CD14-positive monocyte (primary cell): ENCODE results near the gene CDC6. TPM values are rescaled to one million over a fixed set of nuclear protein-coding genes. Genes with fewer than 3 reads are reported as not detected.

ENCODE experiments used
- DNase-seq, 3 donors: peaks; one replicate each; pipeline ENCODE4 v3.0.0-alpha.2; 2011 to 2022
- H2AFZ ChIP-seq: 2 replicates; pipeline ENCODE4 v1.6.0; 2012; ENCODE audit warnings: mild to moderate bottlenecking, low read depth, low read length, inconsistent platforms; ENCODE audit not compliant: insufficient read depth, poor library complexity, severe bottlenecking
- H3K27ac ChIP-seq, 2 donors: 1 replicate in 1 of 2; 2 replicates in 1 of 2; pipeline ENCODE4 v1.5.1; 2012 to 2013; ENCODE audit warnings: low read length in 2 of 2, control low read depth in 1 of 2, inconsistent platforms in 1 of 2, low read depth in 1 of 2, mild to moderate bottlenecking in 1 of 2
- H3K27me3 ChIP-seq, 2 donors: one replicate each; pipeline versions ENCODE4 v1.6.0 to v1.6.1; 2011 to 2013; ENCODE audit warnings: low read length in 2 of 2; ENCODE audit not compliant: control insufficient read depth in 2 of 2, insufficient read depth in 2 of 2
- H3K36me3 ChIP-seq, 2 donors: replicated peaks in 1 of 2; 1 replicate in 1 of 2; 2 replicates in 1 of 2; pipeline versions ENCODE4 v1.5.1 to v1.6.1; 2012 to 2013; ENCODE audit warnings: low read length in 2 of 2, control low read depth in 1 of 2, inconsistent platforms in 1 of 2, mild to moderate bottlenecking in 1 of 2; ENCODE audit not compliant: insufficient read depth in 2 of 2, control insufficient read depth in 1 of 2
- H3K4me1 ChIP-seq, 2 donors: 1 replicate in 1 of 2; 2 replicates in 1 of 2; pipeline versions ENCODE4 v1.5.1 to v1.6.1; 2012 to 2013; ENCODE audit warnings: low read length in 2 of 2, control low read depth in 1 of 2, inconsistent platforms in 1 of 2, mild to moderate bottlenecking in 1 of 2, moderate library complexity in 1 of 2; ENCODE audit not compliant: insufficient read depth in 2 of 2, control insufficient read depth in 1 of 2
- H3K4me2 ChIP-seq: replicated peaks from 2 replicates; pipeline ENCODE3; 2012; ENCODE audit warnings: low read length, moderate library complexity, mild to moderate bottlenecking; ENCODE audit not compliant: poor library complexity, severe bottlenecking; ENCODE audit errors: extremely low read depth
- H3K4me3 ChIP-seq, 3 experiments: fragments of 200-600 bp in 1 of 3; sonication (generic) in 1 of 3; replicated peaks in 1 of 3; 1 replicate in 2 of 3; 2 replicates in 1 of 3; pipeline ENCODE4 v1.5.1; 2011 to 2013; ENCODE audit warnings: low read length in 3 of 3, mild to moderate bottlenecking in 3 of 3, control low read depth in 2 of 3, low read depth in 2 of 3, inconsistent platforms in 1 of 3, moderate library complexity in 1 of 3
- H3K79me2 ChIP-seq: 2 replicates; pipeline ENCODE4 v1.6.0; 2012; ENCODE audit warnings: mild to moderate bottlenecking, control low read depth, inconsistent platforms, low read length, moderate library complexity; ENCODE audit not compliant: insufficient read depth
- H3K9ac ChIP-seq: 2 replicates; pipeline ENCODE4 v1.6.0; 2017; ENCODE audit warnings: low read length, mild to moderate bottlenecking; ENCODE audit not compliant: insufficient read depth, poor library complexity, severe bottlenecking
- H3K9me3 ChIP-seq, 2 donors: replicated peaks in 1 of 2; 1 replicate in 1 of 2; 2 replicates in 1 of 2; pipeline versions ENCODE4 v1.5.1 to v1.6.1; 2012 to 2013; ENCODE audit warnings: low read length in 2 of 2, control low read depth in 1 of 2; ENCODE audit not compliant: control insufficient read depth in 1 of 2, insufficient read depth in 1 of 2
- H4K20me1 ChIP-seq: 2 replicates; pipeline ENCODE4 v1.6.0; 2012; ENCODE audit warnings: mild to moderate bottlenecking, low read length, control low read depth, moderate library complexity; ENCODE audit not compliant: insufficient read depth
- H3K27ac Mint-ChIP-seq, 7 donors: one replicate each; pipeline ENCODE4 v1.8.0; 2020; ENCODE audit warnings: mild to moderate bottlenecking in 7 of 7, mixed read lengths in 7 of 7, moderate library complexity in 6 of 7, inconsistent platforms in 2 of 7
- H3K27me3 Mint-ChIP-seq, 3 donors: one replicate each; pipeline ENCODE4 v1.8.0; 2021 to 2022; ENCODE audit warnings: low read depth in 3 of 3, mild to moderate bottlenecking in 3 of 3, mixed read lengths in 3 of 3, moderate library complexity in 3 of 3, inconsistent platforms in 1 of 3
- H3K36me3 Mint-ChIP-seq, 2 donors: one replicate each; pipeline ENCODE4 v1.8.0; 2020; ENCODE audit warnings: mixed read lengths in 2 of 2, inconsistent platforms in 1 of 2, mild to moderate bottlenecking in 1 of 2
- H3K4me1 Mint-ChIP-seq: one replicate; pipeline ENCODE4 v1.8.0; 2020; ENCODE audit warnings: mild to moderate bottlenecking, mixed read lengths
- H3K4me3 Mint-ChIP-seq, 2 donors: one replicate each; pipeline ENCODE4 v1.8.0; 2020; ENCODE audit warnings: mild to moderate bottlenecking in 2 of 2, mixed read lengths in 2 of 2, moderate library complexity in 1 of 2
- H3K9me3 Mint-ChIP-seq, 7 donors: one replicate each; pipeline ENCODE4 v1.8.0; 2020 to 2022; ENCODE audit warnings: mixed read lengths in 7 of 7, mild to moderate bottlenecking in 6 of 7, moderate library complexity in 6 of 7, inconsistent platforms in 2 of 7
- CTCF ChIP-seq: fragments of 200-600 bp; IDR thresholded peaks from one replicate; pipeline ENCODE4 v1.8.0; 2022; ENCODE audit warnings: antibody characterized with exemption, mild to moderate bottlenecking
- WGBS: methylation state at CpG from one replicate; pipeline ENCODE4 v1.1.5; 2013; ENCODE audit warnings: missing lambda C conversion rate; ENCODE audit not compliant: insufficient coverage; 5-methylcytosine and 5-hydroxymethylcytosine counted together
- intact Hi-C, 2 donors: fragments of 100-400 bp; cut with micrococcal nuclease; formaldehyde crosslinking; loops; one replicate each; pipeline versions ENCODE4 v1.15.0 to v1.15.1; 2023
- polyA plus RNA-seq, 3 donors: library from polyadenylated mRNA; depleted of rRNA in 1 of 3; unstranded in 2 of 3; stranded (reverse) in 1 of 3; fragments of 300-500 nt in 2 of 3; fragments of >200 nt in 1 of 3; fragmentation: Illumina TruSeq in 2 of 3; gene quantifications; 1 replicate in 2 of 3; 2 replicates in 1 of 3; pipeline ENCODE4 v1.2.3, GENCODE V29; 2012 to 2021

Gene CDC6
- polyA plus RNA-seq, 3 donors: 0.11 to 0.21 TPM; not detected in 1

DNA sequence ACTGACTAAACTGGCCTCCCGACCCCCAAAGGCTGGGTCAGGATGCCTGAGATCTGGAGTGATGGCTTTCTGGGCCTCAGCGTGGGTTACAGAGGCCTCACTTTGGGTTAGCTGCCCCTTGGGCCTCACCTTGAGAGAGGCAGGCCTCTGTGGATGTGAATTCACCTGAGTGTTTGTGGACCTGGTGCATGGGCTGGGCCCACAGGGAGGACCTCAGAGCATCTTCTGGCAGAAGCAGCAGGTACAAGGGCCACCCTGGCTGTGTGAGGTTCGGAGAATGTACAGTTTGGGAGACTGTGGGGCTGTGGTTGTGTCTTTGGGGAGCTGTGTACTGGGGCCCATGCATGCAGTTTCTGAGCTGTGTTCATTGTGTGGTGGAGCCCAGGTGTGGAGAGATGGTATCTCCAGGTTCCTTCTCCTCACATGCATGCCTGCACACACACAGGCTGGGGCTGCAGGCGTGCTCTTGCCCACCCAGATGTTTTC is 39.6 kb downstream of the CDC6 start:
- peaks cover 99% of the 10 kb centered on the region for H3K79me2 ChIP-seq
- Mint-ChIP-seq H3K27ac (peak overlapping the region; percentile 96 to 100 (median 100)), H3K4me1 (peaks cover 88% of the 10 kb centered on the region), H3K36me3 (peaks cover 32 to 48% of the 10 kb centered on the region in 2 donors), H3K27me3 (peaks cover 0 to 7% (median 4%) of the 10 kb centered on the region in 3 donors), H3K9me3 (no peaks in the 10 kb centered on the region), H3K4me3 (peak overlapping the region; percentile 66 to 76)
- no peak for TF ChIP-seq CTCF
- peaks cover 93 to 94% of the 10 kb centered on the region in 2 donors for H3K4me1 ChIP-seq
- no peak for DNase-seq
- no peaks in the 10 kb centered on the region for H3K27me3 ChIP-seq
- peak overlapping the region; percentile 74 for H3K9ac ChIP-seq
- H3K4me3 ChIP-seq: peak overlapping the region in 1 of 3 experiments; percentile 69
- H3K9me3 ChIP-seq: no peaks in the 10 kb centered on the region
- WGBS: 83% methylated on average over 3 of the region's 4 CpGs
- no peak overlapping the region for H2AFZ ChIP-seq
- intact Hi-C loops: no loop called here
- H3K36me3 ChIP-seq: peaks cover 14 to 16% of the 10 kb centered on the region in 2 donors
- H3K27ac ChIP-seq: peak overlapping the region; percentile 99 to 100
- H3K4me2 ChIP-seq: peak overlapping the region; percentile 70
- H4K20me1 ChIP-seq: peaks cover 4% of the 10 kb centered on the region

DNA sequence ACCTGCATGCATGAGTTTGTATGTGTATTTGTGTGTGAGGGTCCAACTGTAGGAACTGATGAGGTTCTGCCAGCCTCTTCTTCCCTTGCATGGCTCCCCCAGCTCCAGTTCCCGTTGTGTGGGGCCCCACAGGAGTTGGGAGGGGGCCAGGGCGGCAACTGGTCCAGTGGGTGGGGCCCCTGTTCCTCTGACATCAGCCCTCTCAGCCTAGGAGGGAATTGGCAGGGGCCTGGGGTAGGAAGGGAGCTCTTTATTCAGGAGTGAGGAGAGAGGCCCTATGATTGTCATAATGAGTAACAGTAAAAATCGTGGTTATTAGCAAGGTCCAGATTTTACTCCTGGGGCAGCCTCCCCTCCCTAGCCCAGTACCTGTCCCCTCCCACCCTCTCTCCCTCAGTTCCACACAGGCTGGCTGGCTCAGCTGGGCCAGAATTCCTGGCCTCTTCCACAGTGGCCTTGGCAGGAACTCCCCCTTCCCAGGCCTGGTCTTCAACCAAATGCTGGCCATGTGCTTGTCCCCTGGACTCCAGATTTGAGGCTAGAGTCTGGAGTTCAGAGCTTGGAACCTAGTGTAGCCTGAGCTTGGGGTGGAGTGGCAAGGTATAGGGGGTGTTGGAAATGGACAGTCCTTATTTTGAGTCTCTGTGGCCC is 40.2 kb downstream of the CDC6 start:
- peaks cover 99 to 100% of the 10 kb centered on the region in 2 donors for H3K4me1 ChIP-seq
- peaks cover 4% of the 10 kb centered on the region for H4K20me1 ChIP-seq
- H3K4me1 Mint-ChIP-seq: peaks cover 94% of the 10 kb centered on the region
- H3K27me3 ChIP-seq: no peaks in the 10 kb centered on the region
- peak in 2 of 3 donors; percentile 37 to 55 for DNase-seq
- peaks cover 36 to 53% of the 10 kb centered on the region in 2 donors for H3K36me3 Mint-ChIP-seq
- peak overlapping the region; percentile 96 to 100 (median 100) for H3K27ac Mint-ChIP-seq
- H3K27me3 Mint-ChIP-seq: peaks cover 0 to 4% (median 4%) of the 10 kb centered on the region in 3 donors
- H3K4me2 ChIP-seq: peak overlapping the region; percentile 70
- peak overlapping the region; percentile 99 to 100 for H3K27ac ChIP-seq
- intact Hi-C loops: no loop called here
- H3K4me3 ChIP-seq: peak overlapping the region in 1 of 3 experiments; percentile 69
- H3K9ac ChIP-seq: peak overlapping the region; percentile 74
- no peaks in the 10 kb centered on the region for H3K9me3 ChIP-seq
- H3K36me3 ChIP-seq: peaks cover 14 to 16% of the 10 kb centered on the region in 2 donors
- no peak overlapping the region for H2AFZ ChIP-seq
- no peaks in the 10 kb centered on the region for H3K9me3 Mint-ChIP-seq
- WGBS: 0% methylated on average over 2 of the region's 3 CpGs
- H3K4me3 Mint-ChIP-seq: peak overlapping the region; percentile 66 to 81
- peaks cover 100% of the 10 kb centered on the region for H3K79me2 ChIP-seq
- TF ChIP-seq CTCF: no peak
